HPDE6-E6E7 (cell line): ENCODE results near the gene KLHL35.
A peak's percentile ranks its signal among the peaks of the same experiment; 100 is the strongest.

Source experiments
- DNase-seq: peaks from one replicate; pipeline ENCODE4 v3.0.0; 2011; ENCODE audit warnings: missing footprints; ENCODE audit errors: extremely low spot score

The KLHL35 gene

GRCh38 chr11:75442161-75442885 is 9.3 kb upstream of the KLHL35 start:
- DNase-seq, result no peak

GRCh38 chr11:75441804-75442132 is 8.8 kb upstream of the KLHL35 start:
- no peak for DNase-seq

DNA sequence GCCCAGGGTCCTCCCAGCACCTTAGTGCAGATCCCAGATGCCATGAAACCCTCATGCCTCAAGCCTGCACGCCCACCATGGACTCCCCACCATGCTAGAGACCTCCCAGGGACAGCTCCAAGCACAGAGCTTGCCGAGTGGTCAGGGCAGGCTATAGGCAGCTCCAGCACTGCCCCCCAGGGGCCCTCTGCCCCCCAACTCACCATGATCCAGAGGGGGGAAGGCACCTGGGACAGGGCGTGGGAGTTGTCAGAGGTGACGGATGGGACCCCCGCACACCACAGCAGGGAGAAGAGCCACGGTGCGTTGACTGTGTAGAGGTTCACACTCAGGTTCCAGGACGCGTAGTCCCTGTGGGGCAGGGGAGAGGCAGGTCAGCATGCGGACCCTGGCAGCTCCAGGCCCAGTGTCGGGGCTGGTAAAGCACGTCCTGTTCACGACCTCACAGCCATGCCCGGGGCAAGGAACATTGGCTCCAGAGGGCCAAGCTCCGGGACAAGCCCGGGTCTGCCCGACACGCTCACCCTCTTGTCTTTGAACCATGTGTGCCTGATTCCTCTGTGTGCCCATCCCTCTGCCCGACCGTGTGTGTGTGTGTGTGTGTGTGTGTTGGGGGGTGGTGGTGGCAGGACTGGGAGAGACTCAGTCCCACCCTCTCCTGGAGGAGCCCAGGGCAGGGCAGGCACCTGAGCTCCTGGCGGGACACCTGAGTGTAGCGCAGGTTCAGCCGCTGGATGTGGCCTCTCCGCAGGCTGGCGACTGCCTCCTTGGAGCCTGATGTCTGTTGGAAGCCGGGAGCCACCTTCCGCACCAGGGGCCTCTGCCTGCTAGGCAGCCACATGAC is 8.2 kb upstream of the KLHL35 start:
- DNase-seq, result no peak

GRCh38 chr11:75439495-75440120 is 6.6 kb upstream of the KLHL35 start:
- no peak for DNase-seq

GRCh38 chr11:75439026-75439425 is 6.0 kb upstream of the KLHL35 start:
- no peak for DNase-seq

GRCh38 chr11:75437966-75438659 is 5.1 kb upstream of the KLHL35 start:
- no peak for DNase-seq

GRCh38 chr11:75436806-75437205 is 3.8 kb upstream of the KLHL35 start:
- no peak for DNase-seq

DNA sequence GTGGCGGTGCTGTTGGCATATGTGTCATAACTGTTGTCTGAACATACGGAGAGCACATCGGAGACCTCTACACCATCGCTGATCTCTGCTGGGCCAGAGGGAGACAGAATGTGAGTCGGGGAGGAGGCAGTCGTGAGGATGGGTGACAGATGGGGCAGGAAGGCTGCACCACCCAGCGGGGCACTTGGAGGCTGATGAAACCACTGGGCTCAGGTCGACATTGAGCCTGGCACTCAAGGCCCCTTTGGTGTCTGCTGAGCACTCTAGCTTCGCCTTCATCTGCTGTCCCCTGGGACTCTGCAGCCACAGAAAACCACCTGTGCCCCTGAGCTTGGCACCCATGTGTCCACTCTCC is 2.5 kb upstream of the KLHL35 start:
- DNase-seq, result no peak

DNA sequence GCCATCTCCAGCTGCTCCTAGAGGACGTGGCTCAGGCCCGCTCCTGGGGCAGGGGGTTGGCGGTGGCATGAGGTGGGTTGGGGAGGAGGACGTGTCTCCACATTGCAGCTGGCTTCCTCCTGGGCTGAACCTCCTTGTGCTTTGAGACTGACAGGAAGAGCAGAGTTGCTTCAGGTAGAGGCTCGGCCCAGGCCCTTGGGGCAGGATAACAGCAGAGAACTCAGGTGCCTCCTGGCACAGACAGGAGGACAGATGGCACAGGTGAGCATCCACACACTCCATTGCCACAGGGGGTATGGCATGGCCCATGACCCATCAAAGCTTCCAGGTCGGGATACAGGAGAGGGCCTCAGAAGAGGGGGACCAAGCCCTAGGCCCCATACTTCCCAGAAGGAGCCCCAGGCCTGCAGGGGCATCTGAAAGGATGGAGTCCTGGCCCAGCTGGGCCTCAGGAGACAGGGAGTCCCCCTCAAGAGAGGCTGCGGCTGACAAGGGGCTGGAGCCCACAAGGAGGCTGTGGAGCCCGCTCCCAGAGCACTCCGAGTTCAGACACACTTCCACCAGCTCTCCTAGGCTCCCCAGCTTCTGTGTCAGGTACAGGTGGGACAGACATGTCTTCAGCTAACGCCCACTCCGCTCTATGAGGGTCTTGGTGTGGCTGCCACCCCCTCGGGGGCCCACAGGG is 2.0 kb upstream of the KLHL35 start:
- no peak for DNase-seq

DNA sequence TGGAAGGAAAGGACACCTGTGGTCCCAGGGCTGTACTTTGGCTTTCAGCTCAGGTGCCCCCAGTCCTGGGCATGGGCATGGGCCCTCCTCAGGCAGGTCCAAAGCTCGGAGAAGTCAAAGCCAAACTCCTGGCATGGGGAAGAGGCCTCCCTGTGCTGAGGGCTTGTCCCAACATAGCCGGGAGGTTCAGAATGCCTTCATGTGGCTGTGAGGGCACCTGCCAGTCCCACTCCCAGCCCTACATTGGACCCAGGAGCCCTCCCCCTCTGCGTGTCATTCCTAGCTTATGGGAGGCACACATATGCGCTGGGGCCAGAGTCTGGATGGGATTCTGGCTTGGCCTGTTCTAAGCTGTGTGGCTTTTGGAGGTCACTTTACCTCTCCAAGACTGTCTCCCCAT is 1.0 kb upstream of the KLHL35 start:
- no peak for DNase-seq

- no peak for DNase-seq
Observed at GRCh38 chr11:75433443-75433842, 440 bp upstream of the KLHL35 start.

GRCh38 chr11:75431533-75432525 is 1.2 kb downstream of the KLHL35 start:
- DNase-seq, result no peak

DNA sequence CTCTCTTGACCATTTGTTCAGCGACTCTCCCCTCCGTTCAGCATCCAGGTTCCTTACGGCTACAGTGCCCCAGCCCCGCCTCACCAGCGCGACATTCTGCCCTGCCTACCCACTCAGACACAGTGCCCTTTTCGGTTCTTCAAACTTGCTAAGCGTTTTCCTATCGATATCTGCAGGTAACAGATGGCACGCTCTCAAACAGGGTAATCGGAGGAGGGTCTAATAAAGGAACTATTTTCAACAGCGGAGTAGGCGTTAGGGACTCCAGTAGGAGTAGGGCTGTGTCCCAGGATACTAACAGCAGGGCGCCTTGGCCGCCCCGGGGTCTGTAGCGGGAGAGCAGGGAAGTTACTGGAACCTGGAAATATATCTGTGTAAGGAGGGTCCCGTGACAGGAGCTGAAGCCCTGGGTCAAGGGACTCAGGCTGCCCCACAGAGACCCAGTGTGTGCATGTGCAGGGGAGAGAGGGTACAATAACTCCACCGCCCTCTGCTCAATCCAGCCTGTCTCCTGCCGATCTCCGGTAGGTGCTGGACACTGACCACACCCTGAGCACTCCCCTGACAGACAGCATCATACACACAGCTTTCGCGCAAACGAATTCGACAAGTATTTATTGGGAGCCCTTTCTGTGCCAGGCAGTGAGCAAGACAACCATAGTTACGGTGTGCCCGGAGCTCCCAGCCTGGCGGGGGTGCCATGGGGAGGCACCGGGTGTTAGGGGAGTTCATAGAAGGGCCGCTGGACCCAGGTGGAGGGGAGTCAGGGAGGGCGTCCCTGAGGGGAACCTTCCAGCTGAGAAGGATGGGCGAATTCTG is 2.1 kb downstream of the KLHL35 start:
- peak; percentile 21 for DNase-seq

- DNase-seq, result peak; percentile 72
Observed at GRCh38 chr11:75429902-75430713, 2.9 kb downstream of the KLHL35 start.

GRCh38 chr11:75429641-75429901 is 3.4 kb downstream of the KLHL35 start:
- no peak for DNase-seq

DNA sequence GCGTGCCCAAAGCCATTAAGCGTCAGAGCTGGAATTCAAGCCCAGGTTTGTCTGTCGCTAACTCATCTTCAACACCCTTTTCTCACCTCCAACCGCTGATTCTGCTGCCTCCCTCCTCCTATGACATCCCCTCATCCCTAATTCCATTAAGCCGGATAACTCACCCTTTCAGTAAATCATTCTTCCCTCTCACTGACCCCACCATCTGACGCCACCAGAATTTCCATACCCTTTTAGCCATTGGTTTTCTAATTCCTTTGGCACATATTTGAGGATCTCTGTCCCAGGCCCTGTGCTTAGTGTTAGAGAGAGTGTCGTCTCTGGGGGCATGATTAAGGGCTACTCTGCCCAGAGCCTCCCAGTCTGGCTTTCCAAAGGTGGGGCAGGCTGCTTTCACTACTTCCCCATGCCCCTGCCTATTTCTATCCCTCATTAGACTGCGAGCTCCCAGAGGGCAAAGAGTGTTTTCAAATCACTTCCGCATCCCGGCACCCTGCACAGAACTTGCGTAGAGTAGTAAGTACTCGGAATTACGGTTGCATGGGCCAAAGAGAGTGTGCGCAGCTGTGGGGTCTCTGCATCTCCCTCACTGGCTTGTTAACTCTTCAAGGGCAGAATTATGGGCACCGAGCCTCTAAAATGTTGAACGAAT is 3.9 kb downstream of the KLHL35 start:
- DNase-seq, result no peak

- peak; percentile 100 for DNase-seq
Observed at GRCh38 chr11:75428281-75428724, 4.7 kb downstream of the KLHL35 start.

- DNase-seq, result no peak
Observed at GRCh38 chr11:75427181-75427580, 5.8 kb downstream of the KLHL35 start.

DNA sequence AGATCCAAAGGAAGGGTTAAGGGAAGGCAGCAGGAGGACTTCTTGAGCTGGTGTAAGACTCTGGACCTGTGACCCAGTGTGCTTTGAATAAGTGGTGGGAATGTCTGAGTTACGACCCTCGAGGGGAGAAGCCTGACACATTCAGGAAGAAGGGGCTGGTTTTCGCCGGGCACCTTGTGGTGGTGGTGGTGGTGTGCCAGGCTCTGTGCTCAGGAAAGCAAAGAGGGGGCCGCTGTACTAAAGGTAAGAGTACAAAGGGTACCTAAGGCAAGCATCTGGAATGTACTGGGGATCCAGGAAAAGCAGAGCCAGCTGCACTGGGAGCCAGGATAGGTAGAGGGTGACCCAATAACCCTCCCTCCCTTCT is 6.3 kb downstream of the KLHL35 start:
- no peak for DNase-seq
